Activated T-cell treated with anti-CD3 and anti-CD28 coated beads for 4 hours (primary cell): Measurements from ENCODE around the gene IL21R.
"Not testable (repeated sequence)": the region's sequence is repeated elsewhere in the genome, so short reads cannot be mapped to it uniquely, and the experiment has no call there.

Source experiments
- DNase-seq: peaks from one replicate; pipeline ENCODE4 v3.0.0-alpha.2; 2020

Gene IL21R

DNA sequence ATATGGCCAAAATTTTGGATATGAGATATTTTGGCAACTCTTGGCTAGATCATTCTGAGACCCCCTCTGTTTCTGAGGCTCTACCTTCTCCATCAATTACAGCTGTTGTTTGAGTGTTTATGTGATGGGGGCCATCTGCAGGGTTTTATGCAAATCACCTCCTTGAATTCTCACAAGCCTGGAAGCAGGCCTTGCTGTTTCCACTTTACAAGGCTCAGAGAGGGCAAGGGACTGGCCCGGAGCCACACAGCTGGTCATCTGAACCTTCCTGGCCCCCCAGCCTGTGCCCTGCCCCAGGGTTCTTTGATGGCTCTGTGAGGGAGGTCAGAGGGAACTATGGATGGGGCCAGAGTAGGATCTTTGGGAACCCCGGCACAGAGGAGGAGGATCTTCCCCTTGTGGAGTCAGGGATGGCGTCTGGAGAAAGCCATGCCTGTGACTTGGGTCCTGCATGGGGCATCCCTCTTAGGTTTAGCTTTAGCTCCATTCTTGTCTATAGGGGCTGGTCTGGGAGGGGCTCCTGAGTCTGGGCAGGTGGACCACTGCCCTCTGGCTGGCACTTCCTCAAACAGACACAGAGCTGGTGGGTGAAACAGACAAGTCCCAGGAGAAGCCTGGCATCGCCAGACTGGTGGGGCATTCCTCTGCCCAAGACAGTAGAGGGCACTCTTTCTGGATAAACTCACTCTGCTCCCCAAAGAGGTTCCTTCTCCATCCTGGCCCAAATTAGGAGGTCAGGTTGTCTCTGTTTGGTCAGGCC is 26.2 kb downstream of the IL21R start:
- DNase-seq = no peak

DNA sequence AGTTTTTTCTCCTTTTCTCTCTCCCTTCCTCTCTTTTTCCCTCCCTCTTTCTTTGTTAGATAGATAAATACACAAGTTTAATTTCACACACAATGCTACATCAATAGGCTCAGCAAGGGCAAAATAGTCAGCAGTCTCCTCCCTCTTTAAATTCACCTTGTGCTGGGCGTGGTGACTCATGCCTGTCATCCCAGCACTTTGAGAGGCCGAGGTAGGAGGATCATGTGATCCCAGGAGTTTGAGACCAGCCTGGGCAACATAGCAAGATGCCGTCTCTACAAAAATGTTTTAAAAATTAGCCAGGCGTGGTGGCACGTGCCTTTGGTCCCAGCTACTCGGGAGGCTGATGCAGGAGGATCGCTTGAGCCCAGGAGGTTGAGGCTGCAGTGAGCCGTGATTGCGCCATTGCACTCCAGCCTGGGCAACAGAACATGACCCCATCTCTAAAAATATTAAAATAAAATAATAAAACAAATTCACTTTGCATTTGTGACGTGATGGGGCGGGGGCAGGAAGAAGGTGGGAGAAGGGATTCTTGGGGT is 27.4 kb downstream of the IL21R start:
- no peak for DNase-seq

DNA sequence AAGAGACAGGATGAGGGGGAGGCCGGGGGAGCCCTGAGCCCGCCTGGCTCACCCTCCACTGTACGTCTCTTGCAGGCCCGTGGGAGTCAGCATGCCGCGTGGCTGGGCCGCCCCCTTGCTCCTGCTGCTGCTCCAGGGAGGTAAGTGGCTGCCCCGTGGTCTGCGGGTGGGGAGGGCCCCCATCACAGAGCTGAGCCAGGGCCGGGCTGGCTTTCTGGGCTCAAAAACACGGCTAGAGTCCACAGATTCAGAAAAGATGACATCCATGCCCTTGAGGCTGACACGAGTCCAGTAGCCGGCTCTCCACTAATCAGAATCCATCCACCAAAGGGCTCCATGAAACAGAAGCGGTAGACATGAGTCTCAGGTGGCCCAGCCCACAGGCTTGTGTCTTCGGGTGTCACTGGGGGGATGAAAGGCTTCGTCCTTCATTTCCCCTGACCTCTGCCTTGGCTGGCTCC is 28.0 kb downstream of the IL21R start:
- DNase-seq = no peak

DNA sequence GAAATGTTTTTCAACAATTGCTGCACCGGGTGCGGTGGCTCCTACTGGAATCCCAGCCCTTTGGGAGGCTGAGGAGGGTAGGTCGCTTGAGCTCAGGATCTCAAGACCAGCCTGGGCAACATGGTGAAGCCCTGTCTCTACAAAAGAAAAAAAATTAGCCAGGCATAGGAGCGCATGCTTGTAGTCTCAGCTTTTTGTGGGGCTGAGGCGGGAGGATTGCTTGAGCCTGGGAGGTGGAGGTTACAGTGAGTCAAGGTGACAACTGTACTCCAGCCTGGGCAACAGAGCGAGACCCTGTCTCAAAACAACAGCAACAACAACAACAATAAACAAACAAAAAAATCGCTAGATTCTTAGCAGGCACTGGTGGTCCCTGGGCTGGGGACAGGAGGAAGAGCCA is 28.5 kb downstream of the IL21R start:
- DNase-seq = no peak

DNA sequence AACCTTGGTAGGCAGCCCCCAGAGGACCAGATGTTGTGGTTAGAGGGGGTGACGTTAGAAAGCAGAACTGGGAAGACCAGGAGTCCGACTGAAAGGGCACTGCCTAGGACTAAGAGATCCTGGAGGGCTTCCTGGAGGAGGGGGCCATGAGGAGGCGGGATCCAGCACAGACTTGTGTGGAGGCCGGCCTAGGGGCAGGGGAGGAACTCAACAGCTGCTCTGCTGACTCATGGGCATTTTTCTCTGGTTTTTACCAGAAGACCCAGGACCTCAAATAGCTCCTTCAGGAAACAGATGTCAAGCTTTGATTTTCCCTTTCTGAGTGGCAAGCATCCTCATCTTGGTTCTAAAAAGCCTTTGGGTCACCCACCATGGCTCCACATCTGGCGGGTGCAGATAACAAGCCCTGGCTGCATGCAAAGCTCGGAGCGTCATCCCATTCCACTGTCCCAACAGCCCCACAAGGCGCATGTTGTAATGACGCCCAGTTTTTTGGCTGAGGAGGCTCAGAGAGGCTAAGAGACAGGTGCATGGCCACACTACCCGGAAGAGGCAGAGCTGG is 29.0 kb downstream of the IL21R start:
- no peak for DNase-seq

DNA sequence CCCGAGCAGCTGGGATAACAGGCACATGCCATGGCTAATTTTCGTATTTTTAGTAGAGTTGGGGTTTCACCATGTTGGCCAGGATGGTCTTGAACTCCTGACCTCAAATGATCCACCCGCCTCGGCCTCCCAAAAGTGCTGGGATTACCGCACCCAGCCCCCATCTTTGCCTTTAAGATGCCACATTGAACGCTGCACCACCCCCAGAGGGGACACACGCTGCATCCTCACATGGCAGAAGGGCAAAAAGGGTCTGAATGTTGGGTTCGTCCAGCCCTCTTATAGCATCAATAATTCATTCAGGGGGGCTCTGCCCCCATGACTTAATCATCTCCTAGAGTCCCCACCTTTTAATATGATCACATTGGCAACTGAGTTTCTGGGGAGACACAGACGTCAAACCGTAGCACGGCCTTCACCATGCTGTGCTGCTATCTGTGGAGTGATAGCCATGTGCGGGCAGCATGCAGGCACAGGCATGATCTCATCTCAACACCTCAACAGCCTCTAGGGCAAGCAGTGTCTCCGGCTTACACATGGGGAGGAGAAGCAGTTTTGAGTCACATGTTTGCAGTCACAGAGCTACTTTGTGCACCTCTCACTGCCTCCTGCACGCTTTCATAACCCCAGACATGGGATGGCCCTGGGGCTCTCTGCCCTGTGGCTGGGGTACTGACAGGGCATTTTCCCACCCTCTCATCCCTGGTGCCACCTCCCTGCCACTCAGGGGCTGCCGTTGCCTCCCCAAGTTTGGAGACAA is 30.0 kb downstream of the IL21R start:
- DNase-seq = no peak

DNA sequence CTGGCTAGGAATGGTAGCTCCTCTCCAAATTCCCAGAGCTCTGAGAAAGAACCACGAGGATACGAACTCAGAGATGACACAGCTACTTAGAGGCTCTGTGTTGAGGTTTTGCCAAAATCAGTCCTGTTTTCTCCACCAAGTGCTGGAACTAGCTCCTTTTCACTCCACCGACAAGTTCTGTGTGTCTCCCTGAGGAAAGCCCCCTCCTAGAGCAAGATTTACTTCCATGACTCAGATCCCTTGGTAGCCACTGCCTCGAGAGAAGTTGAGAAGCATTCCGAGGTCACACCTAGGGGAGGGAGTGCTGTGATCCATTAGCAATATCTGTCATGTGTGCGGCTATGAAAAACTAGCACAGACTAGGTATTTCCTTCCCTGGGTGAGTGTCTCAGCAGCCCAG is 30.6 kb downstream of the IL21R start:
- no peak for DNase-seq

DNA sequence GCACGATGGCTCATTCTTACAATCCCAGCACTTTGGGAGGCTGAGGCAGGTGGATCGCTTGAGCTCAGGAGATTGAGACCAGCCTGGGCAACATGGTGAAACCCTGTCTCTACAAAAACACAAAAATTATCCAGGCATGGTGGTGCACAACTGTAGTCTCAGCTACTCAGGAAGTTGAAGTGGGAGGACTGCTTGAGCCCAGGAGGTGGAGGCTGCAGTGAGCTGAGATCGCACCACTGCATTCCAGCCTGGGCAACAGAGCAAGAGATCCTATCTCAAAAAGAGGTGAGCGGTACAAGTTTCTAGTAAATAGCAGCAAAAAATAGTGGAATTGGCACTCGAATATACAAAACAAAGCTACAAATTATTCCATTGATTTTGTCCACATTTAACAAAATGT is 31.2 kb downstream of the IL21R start:
- not testable (repeated sequence) for DNase-seq

DNA sequence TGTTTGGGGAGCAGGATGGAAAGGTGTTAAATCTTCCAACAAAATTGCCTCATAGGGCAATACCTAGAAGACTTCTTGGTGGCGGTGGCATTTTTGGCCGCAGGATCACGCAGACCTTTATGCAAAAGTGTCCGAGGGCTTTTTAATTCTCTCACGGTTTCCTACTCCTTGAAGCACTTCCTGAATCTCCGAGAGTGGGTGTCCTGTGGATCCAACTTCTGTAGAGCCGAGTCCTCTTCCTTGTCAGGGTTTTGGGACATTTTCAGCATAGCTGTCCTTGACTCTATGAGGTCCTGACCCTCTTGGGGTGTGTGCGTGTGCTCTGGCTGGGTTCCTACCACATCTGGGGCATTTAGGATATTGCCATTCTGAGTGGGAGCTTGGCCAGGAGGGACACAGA is 31.7 kb downstream of the IL21R start:
- DNase-seq = no peak

DNA sequence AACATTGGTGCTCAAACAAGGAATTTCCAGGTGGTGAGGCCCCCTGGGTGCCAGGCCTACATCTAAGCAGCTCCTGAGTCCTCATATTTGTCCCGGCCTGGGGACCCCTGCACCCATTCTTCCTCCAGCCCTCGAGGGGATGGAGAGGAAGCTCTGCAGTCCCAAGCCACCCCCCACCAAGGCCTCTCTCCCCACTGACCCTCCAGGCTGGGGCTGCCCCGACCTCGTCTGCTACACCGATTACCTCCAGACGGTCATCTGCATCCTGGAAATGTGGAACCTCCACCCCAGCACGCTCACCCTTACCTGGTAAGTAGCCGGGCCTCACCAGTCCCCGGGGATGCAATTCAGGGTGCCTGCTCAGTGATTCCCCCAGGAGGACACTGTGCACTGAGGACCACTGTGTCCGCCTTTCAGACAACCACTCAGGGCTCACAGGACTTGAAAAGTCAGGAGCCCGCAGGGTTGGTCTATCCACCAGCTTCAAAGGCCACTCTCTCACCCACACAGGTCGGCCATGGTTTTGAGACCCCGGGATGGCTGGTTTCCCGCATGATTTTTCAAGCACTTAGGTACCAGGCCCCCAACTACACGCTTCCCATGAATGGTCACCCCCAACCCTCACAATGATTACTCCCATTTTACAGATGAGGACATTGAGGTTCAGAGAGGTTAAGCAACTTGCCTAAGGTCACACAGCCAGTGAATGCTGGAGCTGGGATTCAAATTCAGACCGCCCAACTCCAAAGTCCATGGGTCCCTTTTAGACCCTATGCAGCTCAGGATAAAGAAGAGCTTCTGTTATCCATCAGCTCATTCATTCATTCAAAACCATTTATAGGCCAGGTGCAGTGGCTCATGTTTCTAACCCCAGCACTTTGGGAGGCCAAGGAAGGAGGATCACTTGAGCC is 32.4 kb downstream of the IL21R start:
- DNase-seq = no peak

DNA sequence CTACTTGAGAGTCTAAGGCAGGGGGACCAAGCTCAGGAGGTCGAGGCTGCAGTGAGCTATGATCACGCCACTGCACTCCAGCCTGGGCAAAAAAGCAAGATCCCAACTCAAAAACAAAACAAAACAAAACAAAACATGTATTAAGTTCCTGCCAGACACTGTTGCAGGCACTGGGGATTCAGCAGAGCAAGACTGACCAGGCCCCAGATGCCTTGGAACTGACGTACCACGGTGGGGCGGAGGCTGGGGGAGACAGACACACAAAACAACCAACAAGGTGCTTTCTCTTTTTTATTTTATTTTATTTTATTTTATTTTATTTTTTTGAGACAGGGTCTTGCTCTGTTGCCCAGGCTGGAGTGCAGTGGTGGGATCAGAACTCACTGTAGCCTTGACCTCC is 33.2 kb downstream of the IL21R start:
- not testable (repeated sequence) for DNase-seq

DNA sequence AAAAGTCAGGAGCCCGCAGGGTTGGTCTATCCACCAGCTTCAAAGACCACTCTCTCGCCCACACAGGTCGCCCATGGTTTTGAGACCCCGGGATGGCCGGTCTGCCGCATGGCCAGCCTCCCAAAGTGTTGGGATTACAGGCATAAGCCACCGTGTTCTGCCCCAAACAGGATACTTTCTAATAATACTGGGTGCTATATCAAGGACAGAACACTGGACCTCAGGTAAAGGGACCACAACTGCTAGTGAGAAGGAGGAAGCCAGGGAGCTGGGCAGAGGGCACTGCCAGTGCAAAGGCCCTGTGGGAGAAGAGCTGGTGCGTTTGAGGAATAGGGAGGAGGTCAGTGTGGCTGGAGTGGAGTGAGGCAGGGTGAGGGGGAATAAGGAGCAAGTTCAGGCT is 34.1 kb downstream of the IL21R start:
- DNase-seq = no peak

DNA sequence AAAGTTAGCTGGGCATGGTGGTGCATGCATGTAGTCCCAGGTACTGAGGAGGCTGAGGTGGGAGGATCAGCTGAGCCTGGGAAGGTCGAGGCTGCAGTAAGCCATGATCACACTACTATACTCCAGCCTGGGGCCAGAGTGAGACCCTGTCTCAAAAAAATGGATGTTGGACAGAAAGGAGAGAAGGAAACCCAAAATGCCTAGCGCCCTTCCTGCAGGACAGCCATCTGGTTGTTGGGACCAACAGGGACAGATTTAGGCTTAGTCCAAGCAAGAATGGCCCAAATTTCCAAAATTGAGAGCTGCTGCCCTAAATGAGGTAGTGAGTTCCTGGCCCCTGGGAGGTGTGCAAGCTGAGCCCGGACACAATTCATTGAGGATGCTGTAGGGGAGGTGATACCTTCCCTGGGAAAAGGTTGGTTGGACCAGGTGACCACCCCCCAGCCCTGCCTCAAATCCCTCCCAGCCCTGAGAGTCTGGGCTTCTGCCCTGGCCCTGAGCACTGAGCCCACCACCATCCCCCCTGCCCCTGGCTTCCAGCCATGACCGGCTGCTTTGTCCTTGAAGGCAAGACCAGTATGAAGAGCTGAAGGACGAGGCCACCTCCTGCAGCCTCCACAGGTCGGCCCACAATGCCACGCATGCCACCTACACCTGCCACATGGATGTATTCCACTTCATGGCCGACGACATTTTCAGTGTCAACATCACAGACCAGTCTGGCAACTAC is 35.1 kb downstream of the IL21R start:
- DNase-seq = no peak

DNA sequence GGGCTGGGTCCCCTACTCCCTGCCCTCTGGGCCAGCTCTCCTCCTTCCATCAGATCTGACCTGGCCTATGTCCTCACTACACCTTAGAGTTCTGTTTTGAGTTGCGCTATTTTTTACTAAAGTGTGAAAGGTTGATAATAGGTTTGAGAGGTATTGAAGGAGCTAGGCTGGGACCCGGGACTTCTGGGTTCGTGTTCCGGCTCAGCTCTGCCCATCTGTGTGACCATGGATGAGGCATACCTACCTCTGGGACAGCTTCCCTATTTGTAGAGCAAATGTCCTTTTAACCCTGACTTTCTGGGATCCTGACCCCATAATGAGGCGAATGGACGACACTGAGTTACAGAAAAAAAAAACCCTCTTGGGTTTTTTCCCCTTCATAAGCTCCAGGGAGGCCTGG is 36.0 kb downstream of the IL21R start:
- no peak for DNase-seq

DNA sequence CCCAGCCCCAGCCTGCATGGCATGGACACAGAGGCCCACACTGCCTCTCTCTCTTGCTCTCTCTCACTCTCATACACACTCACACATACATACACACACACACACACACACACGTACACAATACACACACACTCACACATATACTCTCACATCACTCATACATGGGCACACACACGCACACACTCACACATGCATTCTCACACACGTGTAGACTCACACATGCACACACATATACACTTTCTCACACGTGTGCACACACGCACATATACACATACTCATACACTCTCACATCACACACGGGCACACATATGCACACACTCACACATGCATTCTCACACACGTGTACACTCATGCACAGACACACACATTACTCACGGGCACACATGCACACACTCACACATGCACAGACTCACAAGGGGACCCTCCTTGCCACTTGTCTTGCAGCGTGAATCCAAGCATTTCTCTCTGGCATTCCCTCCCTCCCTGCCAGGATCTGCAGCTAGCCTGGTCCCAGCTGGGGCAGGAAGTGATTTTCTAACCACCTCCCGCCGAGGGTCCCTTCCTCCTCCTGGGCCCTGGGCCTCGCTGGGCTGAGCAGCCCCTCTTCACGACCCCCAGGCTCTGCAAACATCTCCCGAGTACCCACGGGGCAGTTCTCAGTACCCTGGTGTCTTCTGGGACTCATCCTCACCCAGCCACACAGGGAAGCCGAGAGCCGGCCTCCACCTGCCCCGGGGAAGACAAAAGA is 37.5 kb downstream of the IL21R start:
- DNase-seq = no peak

DNA sequence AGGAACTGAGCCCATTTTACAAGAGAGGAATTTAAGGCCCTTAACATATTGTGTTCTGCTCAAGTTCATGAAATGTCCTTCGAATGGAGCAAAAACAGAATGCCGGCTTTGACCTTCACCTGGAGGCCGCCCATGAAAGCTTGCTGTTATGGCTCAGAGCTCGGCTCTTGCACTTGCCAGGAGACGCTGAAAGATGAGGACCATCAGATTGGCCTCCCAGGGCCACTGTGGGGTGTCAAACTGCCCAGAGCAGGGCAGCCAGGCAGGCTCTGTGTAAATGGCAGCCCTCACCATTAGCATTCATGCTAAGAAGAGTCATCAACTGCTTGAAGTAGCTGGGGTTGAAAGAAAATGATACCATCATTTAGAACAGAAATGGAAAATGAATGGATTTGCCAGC is 39.3 kb downstream of the IL21R start:
- DNase-seq = no peak

DNA sequence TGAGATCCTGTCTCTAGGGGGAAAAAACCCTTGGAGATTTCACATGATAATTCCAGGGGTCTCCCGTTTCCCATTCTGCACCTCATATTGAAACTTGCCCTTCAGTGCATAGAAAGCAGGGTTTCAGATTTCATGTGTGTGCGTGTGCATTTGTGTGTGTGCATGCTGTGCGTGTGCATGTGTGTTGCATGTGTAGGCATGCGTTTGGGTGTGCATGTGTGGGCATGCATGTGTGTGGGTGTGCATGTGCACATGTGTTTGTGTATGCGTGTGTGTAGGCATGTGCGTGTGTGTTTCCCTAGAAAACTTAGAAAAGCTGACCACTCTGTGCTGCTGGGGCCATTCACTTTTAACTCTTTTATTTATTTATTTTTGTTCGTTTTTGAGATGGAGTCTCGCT is 40.0 kb downstream of the IL21R start:
- DNase-seq = no peak

DNA sequence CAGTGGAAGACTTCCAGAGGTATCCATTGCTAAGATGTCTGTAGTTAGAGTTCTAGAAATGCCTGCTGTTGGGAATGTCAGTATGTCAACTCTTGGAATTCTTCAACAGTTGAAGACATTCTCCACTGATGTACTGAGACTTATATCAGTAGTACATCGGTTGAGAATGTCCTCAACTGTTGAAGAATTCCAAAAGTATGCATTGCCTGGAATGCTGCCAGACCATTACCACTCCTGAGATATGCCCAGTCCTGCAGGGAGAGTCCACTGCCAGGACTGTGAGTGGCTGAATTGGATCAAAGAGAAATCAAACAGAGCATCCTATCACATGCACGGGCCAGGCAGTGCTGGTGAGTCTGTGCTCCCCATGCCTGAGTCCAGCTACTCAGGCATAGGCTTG is 42.0 kb downstream of the IL21R start:
- no peak for DNase-seq

DNA sequence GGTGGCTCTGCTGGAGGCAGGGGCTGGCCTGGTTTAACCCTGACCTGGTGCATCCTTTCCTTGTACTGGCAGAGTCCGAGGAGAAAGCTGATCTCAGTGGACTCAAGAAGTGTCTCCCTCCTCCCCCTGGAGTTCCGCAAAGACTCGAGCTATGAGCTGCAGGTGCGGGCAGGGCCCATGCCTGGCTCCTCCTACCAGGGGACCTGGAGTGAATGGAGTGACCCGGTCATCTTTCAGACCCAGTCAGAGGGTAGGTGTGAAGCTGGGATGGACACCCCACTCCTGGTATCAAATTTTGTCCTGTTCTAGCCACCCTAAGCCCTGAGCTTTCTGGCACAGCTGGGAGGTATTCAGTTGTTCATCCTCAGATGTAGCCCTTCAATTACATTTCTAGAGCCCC is 42.5 kb downstream of the IL21R start:
- no peak for DNase-seq

DNA sequence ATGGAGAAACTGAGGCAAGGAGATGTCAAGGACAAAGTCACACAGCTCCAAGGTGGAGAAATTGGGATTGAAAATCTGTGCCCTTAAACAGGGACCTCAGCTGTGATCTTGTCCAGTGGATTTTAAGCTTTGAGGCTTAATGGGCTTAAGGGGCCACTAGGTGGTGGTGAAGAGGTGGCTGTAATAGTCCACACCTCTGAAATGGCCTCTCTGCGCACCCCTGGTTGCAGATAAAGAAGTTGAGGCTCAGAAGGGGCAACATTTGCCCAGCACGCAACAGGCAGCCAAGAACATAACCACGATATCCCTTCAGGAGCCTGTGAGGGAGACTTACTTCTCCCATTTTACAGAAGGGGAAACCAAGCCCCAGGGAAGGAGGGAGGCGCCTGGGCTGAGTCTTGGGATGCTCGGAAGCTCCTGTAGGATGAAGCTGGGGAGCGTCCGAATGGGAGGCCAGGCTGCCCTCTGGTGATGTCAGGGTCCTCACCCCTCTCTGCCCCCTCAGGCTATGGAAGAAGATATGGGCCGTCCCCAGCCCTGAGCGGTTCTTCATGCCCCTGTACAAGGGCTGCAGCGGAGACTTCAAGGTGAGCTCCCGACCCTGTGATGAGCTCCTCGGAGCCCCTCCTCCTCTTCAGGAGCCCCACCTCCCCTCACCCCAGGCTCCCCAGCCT is 43.7 kb downstream of the IL21R start:
- DNase-seq = no peak

DNA sequence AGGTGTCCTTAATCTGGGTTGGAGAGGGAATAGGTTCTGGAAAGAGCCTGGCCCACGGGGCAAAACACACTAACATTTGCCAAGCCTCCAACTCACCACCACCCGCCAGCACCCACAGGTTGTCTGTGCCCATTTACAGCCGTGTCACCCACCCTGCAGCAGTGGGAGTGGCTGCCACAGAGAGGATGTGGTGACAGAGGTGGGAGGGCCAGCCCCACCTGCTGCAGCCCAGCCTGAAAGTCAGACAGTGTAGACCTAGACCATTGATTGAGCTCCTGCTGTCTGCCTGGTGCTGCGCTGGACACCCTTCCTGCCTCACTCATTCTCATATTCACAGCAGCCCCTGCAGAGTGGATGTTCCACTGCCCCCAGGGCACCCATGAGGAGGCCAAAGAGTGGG is 44.7 kb downstream of the IL21R start:
- peak; percentile 55 for DNase-seq
